Measurements from ENCODE around the gene KCNIP1. TPM values are rescaled to one million over a fixed set of nuclear protein-coding genes. Genes with fewer than 3 reads are reported as not detected.

The KCNIP1 gene
- polyA plus RNA-seq, 3 donors: not detected

- Histone ChIP-seq H3K9me3 (replicated peaks in 1 of 2; ENCODE audit: control insufficient read depth in 1 of 2, insufficient read depth in 1 of 2, low read length in 2 of 2) (peaks cover 0 to 3% of the 10 kb centered on the region in 2 donors), H3K27ac (ENCODE audit: low read depth in 1 of 2, low read length in 2 of 2) (no peak overlapping the region), H3K27me3 (ENCODE audit: control insufficient read depth in 2 of 2, insufficient read depth in 2 of 2, low read length in 2 of 2) (no peaks in the 10 kb centered on the region), H3K4me3 (replicated peaks in 1 of 3; ENCODE audit: low read depth in 2 of 3, low read length in 3 of 3) (no peak overlapping the region), H4K20me1 (ENCODE audit: insufficient read depth, low read length) (no peaks in the 10 kb centered on the region), H3K4me2 (replicated peaks; ENCODE audit: extremely low read depth, low read length, poor library complexity, severe bottlenecking) (no peak overlapping the region), H3K4me1 (ENCODE audit: control insufficient read depth in 1 of 2, insufficient read depth in 2 of 2, low read length in 2 of 2) (peaks cover 31% of the 10 kb centered on the region in 2 donors), H3K36me3 (replicated peaks in 1 of 2; ENCODE audit: control insufficient read depth in 1 of 2, insufficient read depth in 2 of 2, low read length in 2 of 2) (no peaks in the 10 kb centered on the region), H2AFZ (ENCODE audit: insufficient read depth, low read depth, low read length, poor library complexity, severe bottlenecking) (no peak overlapping the region), H3K79me2 (ENCODE audit: insufficient read depth, low read length) (no peaks in the 10 kb centered on the region), H3K9ac (ENCODE audit: insufficient read depth, low read length, poor library complexity, severe bottlenecking) (no peak overlapping the region)
- no peak for TF ChIP-seq CTCF (IDR thresholded peaks at IDR 0.05)
- intact Hi-C loops (cut with micrococcal nuclease): no loop called here
- Mint-ChIP-seq H3K27me3 (ENCODE audit: low read depth in 3 of 3) (peaks cover 0 to 3% (median 0%) of the 10 kb centered on the region in 3 donors), H3K27ac (no peak overlapping the region), H3K4me3 (no peak overlapping the region), H3K4me1 (peaks cover 42% of the 10 kb centered on the region), H3K36me3 (peaks cover 0 to 2% of the 10 kb centered on the region in 2 donors), H3K9me3 (peaks cover 0 to 8% (median 2%) of the 10 kb centered on the region in 7 donors)
- WGBS (ENCODE audit: insufficient coverage): no CpG with 5 or more reads among the region's 4 CpGs
- DNase-seq: peak in 1 of 3 donors; percentile 31
Measured at GRCh38 chr5:170479484-170479883, 24.3 kb upstream of the KCNIP1 start.

GRCh38 chr5:170480260-170480659, 23.6 kb upstream of the KCNIP1 start:
- Histone ChIP-seq H3K36me3 (replicated peaks in 1 of 2; ENCODE audit: control insufficient read depth in 1 of 2, insufficient read depth in 2 of 2, low read length in 2 of 2) (no peaks in the 10 kb centered on the region), H3K9ac (ENCODE audit: insufficient read depth, low read length, poor library complexity, severe bottlenecking) (no peak overlapping the region), H4K20me1 (ENCODE audit: insufficient read depth, low read length) (no peaks in the 10 kb centered on the region), H3K4me1 (ENCODE audit: control insufficient read depth in 1 of 2, insufficient read depth in 2 of 2, low read length in 2 of 2) (peaks cover 30% of the 10 kb centered on the region in 2 donors), H3K27me3 (ENCODE audit: control insufficient read depth in 2 of 2, insufficient read depth in 2 of 2, low read length in 2 of 2) (no peaks in the 10 kb centered on the region), H3K27ac (ENCODE audit: low read depth in 1 of 2, low read length in 2 of 2) (no peak overlapping the region), H3K4me3 (replicated peaks in 1 of 3; ENCODE audit: low read depth in 2 of 3, low read length in 3 of 3) (no peak overlapping the region), H3K9me3 (replicated peaks in 1 of 2; ENCODE audit: control insufficient read depth in 1 of 2, insufficient read depth in 1 of 2, low read length in 2 of 2) (no peaks in the 10 kb centered on the region), H3K4me2 (replicated peaks; ENCODE audit: extremely low read depth, low read length, poor library complexity, severe bottlenecking) (no peak overlapping the region), H2AFZ (ENCODE audit: insufficient read depth, low read depth, low read length, poor library complexity, severe bottlenecking) (no peak overlapping the region), H3K79me2 (ENCODE audit: insufficient read depth, low read length) (no peaks in the 10 kb centered on the region)
- Mint-ChIP-seq H3K9me3 (peaks cover 0 to 2% (median 0%) of the 10 kb centered on the region in 7 donors), H3K4me1 (peaks cover 45% of the 10 kb centered on the region), H3K4me3 (no peak overlapping the region), H3K36me3 (peaks cover 0 to 2% of the 10 kb centered on the region in 2 donors), H3K27ac (peak overlapping the region in 1 of 7 donors; percentile 75), H3K27me3 (ENCODE audit: low read depth in 3 of 3) (peaks cover 0 to 4% (median 0%) of the 10 kb centered on the region in 3 donors)
- no peak for TF ChIP-seq CTCF (IDR thresholded peaks at IDR 0.05)
- WGBS (ENCODE audit: insufficient coverage): 92% methylated on average over 2 of the region's 5 CpGs
- intact Hi-C loops (cut with micrococcal nuclease): no loop called here
- no peak for DNase-seq
